NOMO-1 (cell line): ENCODE measurements around the gene HM13.
"Not testable (repeated sequence)": the region's sequence is repeated elsewhere in the genome, so short reads cannot be mapped to it uniquely, and the experiment has no call there.

Experiments
- DNase-seq, 2 experiments: peaks; one replicate each; lab custom pipeline; 2025; ENCODE audit not compliant: unreplicated experiment in 2 of 2; lab: John Stamatoyannopoulos, UW

The HM13 gene

DNA sequence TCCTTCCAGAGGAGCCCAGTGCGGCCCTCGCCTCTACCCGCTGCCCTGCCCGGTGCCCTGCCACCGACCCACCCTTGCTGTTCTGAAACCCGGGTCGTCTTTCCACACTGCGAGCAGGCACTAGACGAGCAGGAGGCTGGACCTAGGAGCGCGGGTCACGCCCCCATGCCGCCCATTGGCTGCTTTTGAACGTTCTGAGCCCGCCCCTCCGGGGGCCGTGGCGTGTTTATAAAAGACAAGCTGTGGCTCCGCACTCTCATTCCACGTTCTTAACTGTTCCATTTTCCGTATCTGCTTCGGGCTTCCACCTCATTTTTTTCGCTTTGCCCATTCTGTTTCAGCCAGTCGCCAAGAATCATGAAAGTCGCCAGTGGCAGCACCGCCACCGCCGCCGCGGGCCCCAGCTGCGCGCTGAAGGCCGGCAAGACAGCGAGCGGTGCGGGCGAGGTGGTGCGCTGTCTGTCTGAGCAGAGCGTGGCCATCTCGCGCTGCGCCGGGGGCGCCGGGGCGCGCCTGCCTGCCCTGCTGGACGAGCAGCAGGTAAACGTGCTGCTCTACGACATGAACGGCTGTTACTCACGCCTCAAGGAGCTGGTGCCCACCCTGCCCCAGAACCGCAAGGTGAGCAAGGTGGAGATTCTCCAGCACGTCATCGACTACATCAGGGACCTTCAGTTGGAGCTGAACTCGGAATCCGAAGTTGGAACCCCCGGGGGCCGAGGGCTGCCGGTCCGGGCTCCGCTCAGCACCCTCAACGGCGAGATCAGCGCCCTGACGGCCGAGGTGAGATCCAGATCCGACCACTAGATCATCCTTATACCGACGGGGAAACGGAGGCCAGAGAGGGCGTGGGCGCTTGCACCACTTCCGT lies 91.0 kb downstream of the HM13 start, which contains the start of gene ID1:
Gene ID1, plus strand, starts transcription at position 259 of the 871 bp plus-strand sequence. Its CDS starts 99 bp downstream, at position 358.
- peak; percentile 94 for DNase-seq

DNA sequence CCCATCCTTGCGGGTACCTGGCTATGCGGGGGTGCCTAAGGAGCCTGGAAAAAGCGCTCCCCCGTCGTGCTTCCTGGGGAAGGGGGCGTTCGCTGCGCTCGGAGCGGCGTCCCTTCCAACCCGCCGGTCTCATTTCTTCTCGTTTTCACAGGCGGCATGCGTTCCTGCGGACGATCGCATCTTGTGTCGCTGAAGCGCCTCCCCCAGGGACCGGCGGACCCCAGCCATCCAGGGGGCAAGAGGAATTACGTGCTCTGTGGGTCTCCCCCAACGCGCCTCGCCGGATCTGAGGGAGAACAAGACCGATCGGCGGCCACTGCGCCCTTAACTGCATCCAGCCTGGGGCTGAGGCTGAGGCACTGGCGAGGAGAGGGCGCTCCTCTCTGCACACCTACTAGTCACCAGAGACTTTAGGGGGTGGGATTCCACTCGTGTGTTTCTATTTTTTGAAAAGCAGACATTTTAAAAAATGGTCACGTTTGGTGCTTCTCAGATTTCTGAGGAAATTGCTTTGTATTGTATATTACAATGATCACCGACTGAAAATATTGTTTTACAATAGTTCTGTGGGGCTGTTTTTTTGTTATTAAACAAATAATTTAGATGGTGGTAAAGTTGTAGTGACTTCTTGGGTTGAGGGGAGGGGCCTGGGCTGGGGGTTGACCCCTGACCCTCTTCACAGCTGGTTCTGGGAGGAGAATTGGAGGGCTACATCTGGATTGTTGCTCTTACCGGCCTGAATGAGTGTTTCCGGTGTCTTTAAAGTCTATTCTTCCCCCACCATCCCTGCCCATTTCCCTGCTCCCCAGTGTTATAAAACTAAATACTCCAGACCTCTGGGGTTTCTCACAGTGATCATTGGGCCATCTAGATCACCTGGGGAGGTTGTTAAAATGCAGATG lies 91.9 kb downstream of the HM13 start:
- peak in 1 of 2 experiments; percentile 12 for DNase-seq

GRCh38 chr20:31606804-31607639 lies 92.8 kb downstream of the HM13 start:
- no peak for DNase-seq

- DNase-seq = no peak
These were observed 93.5 kb downstream of the HM13 start for GRCh38 chr20:31607640-31608250.

- DNase-seq = peak in 1 of 2 experiments; percentile 41
These were observed 94.2 kb downstream of the HM13 start for GRCh38 chr20:31608251-31608945.

- DNase-seq = not testable (repeated sequence)
These were observed 98.0 kb downstream of the HM13 start for GRCh38 chr20:31612271-31612640.

DNA sequence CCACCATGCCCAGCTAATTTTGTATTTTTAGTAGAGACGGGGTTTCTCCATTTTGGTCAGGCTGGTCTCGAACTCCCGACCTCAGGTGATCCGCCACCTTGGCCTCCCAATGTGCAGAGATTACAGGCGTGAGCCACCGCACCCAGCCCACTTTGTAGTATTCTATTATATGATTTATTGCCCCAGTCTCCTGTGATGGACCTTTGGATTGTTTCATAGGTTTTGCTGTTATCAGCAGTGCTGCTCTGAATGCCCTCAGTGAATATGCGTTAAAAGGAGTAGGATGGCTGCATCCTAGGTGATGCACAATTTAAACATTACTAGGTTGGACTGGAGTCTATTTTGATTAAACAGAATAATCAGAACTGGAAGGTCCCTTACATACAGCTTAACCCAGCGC lies 101.2 kb downstream of the HM13 start:
- DNase-seq = no peak

- peak; percentile 84 to 94 for DNase-seq
These were observed 103.3 kb downstream of the HM13 start for GRCh38 chr20:31617432-31618104.
